CD14-positive monocyte (primary cell): ENCODE results near the gene MTHFR. TPM values are rescaled to one million over a fixed set of nuclear protein-coding genes. Genes with fewer than 3 reads are reported as not detected.
A peak's percentile ranks its signal among the peaks of the same experiment; 100 is the strongest.

ENCODE experiments used
- DNase-seq, 3 donors: peaks; one replicate each; pipeline ENCODE4 v3.0.0-alpha.2; 2011 to 2022
- H2AFZ ChIP-seq: 2 replicates; pipeline ENCODE4 v1.6.0; 2012; ENCODE audit warnings: mild to moderate bottlenecking, low read depth, low read length, inconsistent platforms; ENCODE audit not compliant: insufficient read depth, poor library complexity, severe bottlenecking
- H3K27ac ChIP-seq, 2 donors: 1 replicate in 1 of 2; 2 replicates in 1 of 2; pipeline ENCODE4 v1.5.1; 2012 to 2013; ENCODE audit warnings: low read length in 2 of 2, control low read depth in 1 of 2, inconsistent platforms in 1 of 2, low read depth in 1 of 2, mild to moderate bottlenecking in 1 of 2
- H3K27me3 ChIP-seq, 2 donors: one replicate each; pipeline versions ENCODE4 v1.6.0 to v1.6.1; 2011 to 2013; ENCODE audit warnings: low read length in 2 of 2; ENCODE audit not compliant: control insufficient read depth in 2 of 2, insufficient read depth in 2 of 2
- H3K36me3 ChIP-seq, 2 donors: replicated peaks in 1 of 2; 1 replicate in 1 of 2; 2 replicates in 1 of 2; pipeline versions ENCODE4 v1.5.1 to v1.6.1; 2012 to 2013; ENCODE audit warnings: low read length in 2 of 2, control low read depth in 1 of 2, inconsistent platforms in 1 of 2, mild to moderate bottlenecking in 1 of 2; ENCODE audit not compliant: insufficient read depth in 2 of 2, control insufficient read depth in 1 of 2
- H3K4me1 ChIP-seq, 2 donors: 1 replicate in 1 of 2; 2 replicates in 1 of 2; pipeline versions ENCODE4 v1.5.1 to v1.6.1; 2012 to 2013; ENCODE audit warnings: low read length in 2 of 2, control low read depth in 1 of 2, inconsistent platforms in 1 of 2, mild to moderate bottlenecking in 1 of 2, moderate library complexity in 1 of 2; ENCODE audit not compliant: insufficient read depth in 2 of 2, control insufficient read depth in 1 of 2
- H3K4me2 ChIP-seq: replicated peaks from 2 replicates; pipeline ENCODE3; 2012; ENCODE audit warnings: low read length, moderate library complexity, mild to moderate bottlenecking; ENCODE audit not compliant: poor library complexity, severe bottlenecking; ENCODE audit errors: extremely low read depth
- H3K4me3 ChIP-seq, 3 experiments: fragments of 200-600 bp in 1 of 3; sonication (generic) in 1 of 3; replicated peaks in 1 of 3; 1 replicate in 2 of 3; 2 replicates in 1 of 3; pipeline ENCODE4 v1.5.1; 2011 to 2013; ENCODE audit warnings: low read length in 3 of 3, mild to moderate bottlenecking in 3 of 3, control low read depth in 2 of 3, low read depth in 2 of 3, inconsistent platforms in 1 of 3, moderate library complexity in 1 of 3
- H3K79me2 ChIP-seq: 2 replicates; pipeline ENCODE4 v1.6.0; 2012; ENCODE audit warnings: mild to moderate bottlenecking, control low read depth, inconsistent platforms, low read length, moderate library complexity; ENCODE audit not compliant: insufficient read depth
- H3K9ac ChIP-seq: 2 replicates; pipeline ENCODE4 v1.6.0; 2017; ENCODE audit warnings: low read length, mild to moderate bottlenecking; ENCODE audit not compliant: insufficient read depth, poor library complexity, severe bottlenecking
- H3K9me3 ChIP-seq, 2 donors: replicated peaks in 1 of 2; 1 replicate in 1 of 2; 2 replicates in 1 of 2; pipeline versions ENCODE4 v1.5.1 to v1.6.1; 2012 to 2013; ENCODE audit warnings: low read length in 2 of 2, control low read depth in 1 of 2; ENCODE audit not compliant: control insufficient read depth in 1 of 2, insufficient read depth in 1 of 2
- H4K20me1 ChIP-seq: 2 replicates; pipeline ENCODE4 v1.6.0; 2012; ENCODE audit warnings: mild to moderate bottlenecking, low read length, control low read depth, moderate library complexity; ENCODE audit not compliant: insufficient read depth
- H3K27ac Mint-ChIP-seq, 7 donors: one replicate each; pipeline ENCODE4 v1.8.0; 2020; ENCODE audit warnings: mild to moderate bottlenecking in 7 of 7, mixed read lengths in 7 of 7, moderate library complexity in 6 of 7, inconsistent platforms in 2 of 7
- H3K27me3 Mint-ChIP-seq, 3 donors: one replicate each; pipeline ENCODE4 v1.8.0; 2021 to 2022; ENCODE audit warnings: low read depth in 3 of 3, mild to moderate bottlenecking in 3 of 3, mixed read lengths in 3 of 3, moderate library complexity in 3 of 3, inconsistent platforms in 1 of 3
- H3K36me3 Mint-ChIP-seq, 2 donors: one replicate each; pipeline ENCODE4 v1.8.0; 2020; ENCODE audit warnings: mixed read lengths in 2 of 2, inconsistent platforms in 1 of 2, mild to moderate bottlenecking in 1 of 2
- H3K4me1 Mint-ChIP-seq: one replicate; pipeline ENCODE4 v1.8.0; 2020; ENCODE audit warnings: mild to moderate bottlenecking, mixed read lengths
- H3K4me3 Mint-ChIP-seq, 2 donors: one replicate each; pipeline ENCODE4 v1.8.0; 2020; ENCODE audit warnings: mild to moderate bottlenecking in 2 of 2, mixed read lengths in 2 of 2, moderate library complexity in 1 of 2
- H3K9me3 Mint-ChIP-seq, 7 donors: one replicate each; pipeline ENCODE4 v1.8.0; 2020 to 2022; ENCODE audit warnings: mixed read lengths in 7 of 7, mild to moderate bottlenecking in 6 of 7, moderate library complexity in 6 of 7, inconsistent platforms in 2 of 7
- CTCF ChIP-seq: fragments of 200-600 bp; IDR thresholded peaks from one replicate; pipeline ENCODE4 v1.8.0; 2022; ENCODE audit warnings: antibody characterized with exemption, mild to moderate bottlenecking
- WGBS: methylation state at CpG from one replicate; pipeline ENCODE4 v1.1.5; 2013; ENCODE audit warnings: missing lambda C conversion rate; ENCODE audit not compliant: insufficient coverage; 5-methylcytosine and 5-hydroxymethylcytosine counted together
- intact Hi-C, 2 donors: fragments of 100-400 bp; cut with micrococcal nuclease; formaldehyde crosslinking; loops; one replicate each; pipeline versions ENCODE4 v1.15.0 to v1.15.1; 2023
- polyA plus RNA-seq, 3 donors: library from polyadenylated mRNA; depleted of rRNA in 1 of 3; unstranded in 2 of 3; stranded (reverse) in 1 of 3; fragments of 300-500 nt in 2 of 3; fragments of >200 nt in 1 of 3; fragmentation: Illumina TruSeq in 2 of 3; gene quantifications; 1 replicate in 2 of 3; 2 replicates in 1 of 3; pipeline ENCODE4 v1.2.3, GENCODE V29; 2012 to 2021

Gene MTHFR
- polyA plus RNA-seq, 3 donors, result 4.5 to 41.9 (median 8.5) TPM

DNA sequence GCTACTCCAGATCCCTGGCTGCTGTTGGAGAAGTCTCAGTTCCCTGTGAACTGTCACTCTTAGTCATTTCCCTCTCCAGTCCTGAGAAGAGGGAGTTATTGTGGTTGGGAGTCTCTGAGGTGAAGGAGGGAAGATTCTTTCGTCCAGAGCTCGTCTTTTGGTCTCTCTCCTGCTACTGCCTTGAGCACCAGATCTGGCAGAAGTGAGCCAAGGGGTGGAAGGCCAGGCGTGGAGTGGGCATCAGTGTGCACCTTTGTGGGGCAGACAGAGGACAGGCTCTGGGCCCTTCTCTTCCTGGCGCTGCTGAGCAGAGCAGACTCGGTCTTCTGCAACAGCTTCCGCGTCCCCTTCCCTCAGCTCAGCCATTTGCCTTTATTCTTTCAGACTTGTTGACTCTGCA lies 19.4 kb upstream of the MTHFR start:
- no peak for DNase-seq

GRCh38 chr1:11823366-11824137 lies 17.8 kb upstream of the MTHFR start:
- intact Hi-C loops, result loop anchor here in 1 of 2 donors (5.0 kb wide), 1 partner anchor 36 kb away; no protein-coding TSS in a partner anchor
- Histone ChIP-seq H3K27me3 (no peaks in the 10 kb centered on the region), H3K79me2 (no peaks in the 10 kb centered on the region), H2AFZ (no peak overlapping the region), H3K36me3 (peaks cover 86 to 100% of the 10 kb centered on the region in 2 donors), H3K9me3 (no peaks in the 10 kb centered on the region), H3K27ac (no peak overlapping the region), H3K4me2 (no peak overlapping the region), H3K4me1 (no peaks in the 10 kb centered on the region), H3K9ac (no peak overlapping the region), H4K20me1 (no peaks in the 10 kb centered on the region), H3K4me3 (no peak overlapping the region)
- DNase-seq, result no peak
- Mint-ChIP-seq H3K36me3 (peaks cover 82 to 100% of the 10 kb centered on the region in 2 donors), H3K27me3 (peaks cover 0 to 5% (median 2%) of the 10 kb centered on the region in 3 donors), H3K4me1 (no peaks in the 10 kb centered on the region), H3K27ac (peak overlapping the region in 1 of 7 donors; percentile 11), H3K4me3 (no peak overlapping the region), H3K9me3 (no peaks in the 10 kb centered on the region)
- no peak for TF ChIP-seq CTCF
- WGBS, result 93% methylated on average over 15 of the region's 17 CpGs

More for the DNA sequence above, 19.4 kb upstream of the MTHFR start:
- 93% methylated on average over 5 of the region's 7 CpGs for WGBS
- Mint-ChIP-seq H3K27ac (peak overlapping the region in 2 of 7 donors; percentile 42 to 48), H3K27me3 (peaks cover 0 to 3% (median 2%) of the 10 kb centered on the region in 3 donors), H3K4me1 (no peaks in the 10 kb centered on the region), H3K4me3 (no peak overlapping the region), H3K36me3 (peaks cover 81 to 97% of the 10 kb centered on the region in 2 donors), H3K9me3 (no peaks in the 10 kb centered on the region)
- Histone ChIP-seq H3K9ac (no peak overlapping the region), H3K27ac (no peak overlapping the region), H3K4me1 (no peaks in the 10 kb centered on the region), H2AFZ (no peak overlapping the region), H4K20me1 (no peaks in the 10 kb centered on the region), H3K36me3 (peaks cover 86 to 100% of the 10 kb centered on the region in 2 donors), H3K9me3 (no peaks in the 10 kb centered on the region), H3K4me3 (no peak overlapping the region), H3K4me2 (no peak overlapping the region), H3K27me3 (no peaks in the 10 kb centered on the region), H3K79me2 (no peaks in the 10 kb centered on the region)
- no peak for TF ChIP-seq CTCF
- intact Hi-C loops, result no loop called here
